GM12891 (cell line): ENCODE results near the gene KRTAP5-8.

ENCODE experiments used
- POLR2A ChIP-seq: IDR thresholded peaks from 2 replicates; pipeline ENCODE4 v1.6.1; 2011; ENCODE audit warnings: low read depth, low read length, control low read depth
- POLR2AphosphoS5 ChIP-seq: IDR thresholded peaks from 2 replicates; pipeline ENCODE4 v1.6.1; 2011; ENCODE audit warnings: low read depth, low read length, control low read depth

- TF ChIP-seq POLR2AphosphoS5 (no peak), POLR2A (no peak)
Measured at GRCh38 chr11:71558996-71559395, 21.2 kb downstream of the KRTAP5-8 start.
